ENCODE results near the gene RPN2. TPM values are rescaled to one million over a fixed set of nuclear protein-coding genes. Genes with fewer than 3 reads are reported as not detected.

The RPN2 gene
- polyA plus RNA-seq, 1 of the 3 experiments (the other 2 are of a cell fraction), result 420 TPM

GRCh38 chr20:37189416-37190016, 10.4 kb downstream of the RPN2 start:
- Histone ChIP-seq H3K9ac (no peak overlapping the region), H2AFZ (ENCODE audit: low read depth) (no peak overlapping the region; the same call in 1 of the 2 replicates), H3K27ac (ENCODE audit: low read depth in 2 of 2, low read length in 1 of 2) (no peak overlapping the region), H3K4me2 (no peak overlapping the region), H3K4me3 (ENCODE audit: low read depth in 2 of 2, low read length in 1 of 2) (no peak overlapping the region), H3K27me3 (ENCODE audit: insufficient read depth) (no peaks in the 10 kb centered on the region), H3F3A (replicated peaks; ENCODE audit: insufficient read depth) (peaks cover 4% of the 10 kb centered on the region), H3K9me3 (no peaks in the 10 kb centered on the region), H3K9me2 (no peaks in the 10 kb centered on the region), H3K36me3 (replicated peaks in 1 of 2; ENCODE audit: control insufficient read depth in 1 of 2, insufficient read depth in 2 of 2, low read length in 1 of 2) (peaks cover 22 to 35% of the 10 kb centered on the region in 2 experiments), H4K20me1 (ENCODE audit: insufficient read depth) (peaks cover 51% of the 10 kb centered on the region), H3K4me1 (ENCODE audit: control insufficient read depth in 1 of 2, insufficient read depth in 2 of 2, low read depth in 1 of 2, low read length in 1 of 2) (peaks cover 0 to 4% of the 10 kb centered on the region in 2 experiments; a peak in 1 of 4 replicates), H3K79me2 (ENCODE audit: insufficient read depth) (peaks cover 96% of the 10 kb centered on the region)
- no peak for DNase-seq
- ChIA-PET POLR2A (interaction anchor here (3.1 kb wide), 1 partner anchor 10 kb away, joined by 16 read pairs; the partner anchor contains the start of genes MROH8 and RPN2), CTCF (interaction anchor here (0.6 to 14.0 kb wide), 6 partner anchors 12 to 375 kb away, joined by 3 to 280 read pairs (median 19); partner anchors contain the start of genes BLCAP, MROH8 and RPN2)
- 88% methylated on average over 6 of the region's 6 CpGs for WGBS (ENCODE audit: low lambda C conversion rate)
- no peak for TF ChIP-seq REST (IDR thresholded peaks at IDR 0.05; ENCODE audit: low read depth, low read length)
- TF ChIP-seq TEAD4 (IDR thresholded peaks at IDR 0.05; ENCODE audit: borderline replicate concordance, insufficient read depth), result no peak
- no peak for TF ChIP-seq RFX5 (IDR thresholded peaks at IDR 0.05; ENCODE audit: low read length)
- no peak for TF ChIP-seq USF1 (IDR thresholded peaks at IDR 0.05; ENCODE audit: borderline replicate concordance, low read depth)
- no peak for TF ChIP-seq GABPA (IDR thresholded peaks at IDR 0.05; ENCODE audit: low read depth)
- TF ChIP-seq CTCF (IDR thresholded peaks at IDR 0.05), result no peak
- TF ChIP-seq SMC3 (IDR thresholded peaks at IDR 0.05; ENCODE audit: low read depth, low read length), result no peak
- no peak for TF ChIP-seq PBX3 (IDR thresholded peaks at IDR 0.05)
